ENCODE data around the gene LRRC41. TPM values are rescaled to one million over a fixed set of nuclear protein-coding genes. Genes with fewer than 3 reads are reported as not detected.

The LRRC41 gene
- total RNA-seq, 1 donor from 2014 or later, result 60.2 TPM

Other genes with a start within 250 kb of the LRRC41 start
- 1.0 and 1.3 TPM in 2 replicates for gene PIK3R3, start 171.0 kb downstream of the LRRC41 start, total RNA-seq
- gene TSPAN1, start 128.5 kb downstream of the LRRC41 start, total RNA-seq, result not detected in 2 replicates
- not detected in 2 replicates for gene P3R3URF, start 127.1 kb downstream of the LRRC41 start, total RNA-seq
- 37.4 and 39.5 TPM in 2 replicates for gene POMGNT1, start 105.2 kb downstream of the LRRC41 start, total RNA-seq
- 0.20 TPM in 1 of 2 replicates, not detected in the other for gene LURAP1, start 100.3 kb downstream of the LRRC41 start, total RNA-seq
- gene RAD54L, start 55.9 kb downstream of the LRRC41 start, total RNA-seq, result 2.9 and 3.7 TPM in 2 replicates
- gene UQCRH, start 82 bp upstream of the LRRC41 start, total RNA-seq, result 243 and 279 TPM in 2 replicates
- 35.3 and 38.6 TPM in 2 replicates for gene NSUN4, start 37.2 kb upstream of the LRRC41 start, total RNA-seq
- 5.1 and 6.4 TPM in 2 replicates for gene FAAH, start 90.7 kb upstream of the LRRC41 start, total RNA-seq
- not detected in 2 replicates for gene DMBX1, start 186.2 kb upstream of the LRRC41 start, total RNA-seq
- not detected in 2 replicates for gene KNCN, start 248.0 kb upstream of the LRRC41 start, total RNA-seq